Colonic mucosa (tissue), 4 donors: ENCODE measurements around the gene PHYH. TPM values are rescaled to one million over a fixed set of nuclear protein-coding genes. Genes with fewer than 3 reads are reported as not detected.
A peak's percentile ranks its signal among the peaks of the same experiment; 100 is the strongest.

ENCODE experiments used
- DNase-seq: peaks from one replicate; pipeline ENCODE4 v3.0.0-alpha.2; 2020
- H3K27ac ChIP-seq: fragments of 200-600 bp; one replicate; pipeline ENCODE4 v1.8.0; 2021
- H3K27me3 ChIP-seq: fragments of 200-600 bp; one replicate; pipeline ENCODE4 v1.8.0; 2021
- H3K36me3 ChIP-seq: fragments of 200-600 bp; one replicate; pipeline ENCODE4 v1.8.0; 2021
- H3K4me1 ChIP-seq: fragments of 200-600 bp; one replicate; pipeline ENCODE4 v1.8.0; 2021; ENCODE audit warnings: mild to moderate bottlenecking
- H3K4me3 ChIP-seq: fragments of 200-600 bp; one replicate; pipeline ENCODE4 v1.8.0; 2021
- H3K9ac ChIP-seq, 2 donors: one replicate each; pipeline ENCODE4 v1.7.0; 2013; ENCODE audit warnings: control low read depth in 2 of 2, low read depth in 2 of 2, low read length in 2 of 2
- H3K9me3 ChIP-seq: fragments of 200-600 bp; one replicate; pipeline ENCODE4 v1.8.0; 2021
- intact Hi-C: fragments of 100-400 bp; cut with DNase I; formaldehyde crosslinking; loops from one replicate; pipeline ENCODE4 v1.14.1; 2022
- total RNA-seq, 2 donors: library from RNA; stranded (reverse); fragmentation: NEBNext Ultra II Directional in 1 of 2; extraction: Animal tissue kit (Norgen Biotek cat#: 25700) in 1 of 2; gene quantifications; one replicate each; pipeline ENCODE4 v1.2.1, GENCODE V29; 2021
- TF ChIP-seq, protein P1 (sequence below): fragments of 200-600 bp; IDR thresholded peaks from one replicate; pipeline ENCODE4 v1.8.0; 2022; ENCODE audit warnings: antibody characterized with exemption, mild to moderate bottlenecking
- donor health status: healthy.
- donor health status: DM: no; HTN: no; CAD: no.
- donor health status: DM: no; HTN: no; CAD: no.

Gene PHYH
- total RNA-seq, 2 donors from 2014 or later: 35.6 to 62.1 TPM

DNA sequence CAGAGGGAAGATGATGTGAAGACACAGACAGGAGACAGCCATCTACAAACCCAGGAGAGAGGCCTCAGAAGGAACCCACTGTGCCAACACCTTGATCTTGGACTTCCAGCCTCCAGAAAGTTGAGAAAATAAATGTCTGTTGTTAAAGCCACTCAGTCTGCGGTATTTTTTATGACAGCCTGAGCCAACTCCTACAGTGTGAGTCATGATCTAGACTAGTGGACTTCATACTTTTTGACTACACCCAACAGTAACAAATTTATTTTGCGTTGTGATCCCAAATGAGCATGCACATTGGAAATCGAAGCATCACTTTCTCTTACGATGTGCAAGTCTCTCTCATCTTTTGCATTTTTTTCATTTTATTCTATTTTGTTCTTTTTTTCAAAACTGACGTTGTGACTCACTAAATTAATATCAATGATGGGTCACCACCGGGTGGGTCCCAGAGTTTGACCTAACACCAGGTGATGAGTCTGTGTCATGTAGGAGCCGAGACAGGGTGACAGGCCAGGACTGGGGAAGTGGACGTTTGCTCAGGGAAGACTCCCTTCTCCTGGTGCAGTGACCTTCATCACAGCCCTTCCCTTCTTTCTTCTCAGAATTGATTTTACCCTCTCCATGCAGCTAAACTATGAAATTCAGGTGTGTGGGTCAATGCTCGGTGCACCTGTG lies 28.9 kb downstream of the PHYH start:
- H3K9ac ChIP-seq: no peak overlapping the region
- intact Hi-C loops: no loop called here
- no peaks in the 10 kb centered on the region for H3K9me3 ChIP-seq
- H3K4me1 ChIP-seq: no peaks in the 10 kb centered on the region
- H3K4me3 ChIP-seq: no peak overlapping the region
- no peaks in the 10 kb centered on the region for H3K36me3 ChIP-seq
- TF ChIP-seq, protein P1, sequence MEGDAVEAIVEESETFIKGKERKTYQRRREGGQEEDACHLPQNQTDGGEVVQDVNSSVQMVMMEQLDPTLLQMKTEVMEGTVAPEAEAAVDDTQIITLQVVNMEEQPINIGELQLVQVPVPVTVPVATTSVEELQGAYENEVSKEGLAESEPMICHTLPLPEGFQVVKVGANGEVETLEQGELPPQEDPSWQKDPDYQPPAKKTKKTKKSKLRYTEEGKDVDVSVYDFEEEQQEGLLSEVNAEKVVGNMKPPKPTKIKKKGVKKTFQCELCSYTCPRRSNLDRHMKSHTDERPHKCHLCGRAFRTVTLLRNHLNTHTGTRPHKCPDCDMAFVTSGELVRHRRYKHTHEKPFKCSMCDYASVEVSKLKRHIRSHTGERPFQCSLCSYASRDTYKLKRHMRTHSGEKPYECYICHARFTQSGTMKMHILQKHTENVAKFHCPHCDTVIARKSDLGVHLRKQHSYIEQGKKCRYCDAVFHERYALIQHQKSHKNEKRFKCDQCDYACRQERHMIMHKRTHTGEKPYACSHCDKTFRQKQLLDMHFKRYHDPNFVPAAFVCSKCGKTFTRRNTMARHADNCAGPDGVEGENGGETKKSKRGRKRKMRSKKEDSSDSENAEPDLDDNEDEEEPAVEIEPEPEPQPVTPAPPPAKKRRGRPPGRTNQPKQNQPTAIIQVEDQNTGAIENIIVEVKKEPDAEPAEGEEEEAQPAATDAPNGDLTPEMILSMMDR: no peak
- peak overlapping the region; percentile 69 for H3K27ac ChIP-seq
- no peaks in the 10 kb centered on the region for H3K27me3 ChIP-seq
- peak; percentile 45 for DNase-seq

DNA sequence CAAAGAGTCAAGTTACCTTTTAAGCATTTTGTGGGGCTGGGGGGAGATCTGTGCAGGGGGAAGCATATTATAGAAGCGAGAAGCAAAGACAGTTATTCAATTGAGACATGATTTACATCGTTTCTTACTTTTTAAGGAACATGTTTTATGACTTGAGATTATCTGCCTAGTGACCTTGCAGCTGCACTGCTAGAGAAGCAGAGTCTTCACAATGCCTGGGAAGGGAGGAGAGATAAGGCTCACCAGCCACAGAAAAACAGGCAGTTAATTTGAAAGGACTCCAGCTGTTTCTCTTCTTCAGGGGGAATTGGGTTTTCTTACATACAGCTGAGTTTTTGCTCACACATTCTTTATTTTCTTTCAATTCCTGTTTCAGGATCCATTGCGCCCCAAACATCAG lies 31.0 kb downstream of the PHYH start:
- Histone ChIP-seq H3K4me1 (no peaks in the 10 kb centered on the region), H3K36me3 (no peaks in the 10 kb centered on the region), H3K9ac (no peak overlapping the region), H3K9me3 (no peaks in the 10 kb centered on the region), H3K27me3 (no peaks in the 10 kb centered on the region), H3K27ac (no peak overlapping the region), H3K4me3 (no peak overlapping the region)
- intact Hi-C loops: no loop called here
- TF ChIP-seq, protein P1: no peak
- DNase-seq: no peak

DNA sequence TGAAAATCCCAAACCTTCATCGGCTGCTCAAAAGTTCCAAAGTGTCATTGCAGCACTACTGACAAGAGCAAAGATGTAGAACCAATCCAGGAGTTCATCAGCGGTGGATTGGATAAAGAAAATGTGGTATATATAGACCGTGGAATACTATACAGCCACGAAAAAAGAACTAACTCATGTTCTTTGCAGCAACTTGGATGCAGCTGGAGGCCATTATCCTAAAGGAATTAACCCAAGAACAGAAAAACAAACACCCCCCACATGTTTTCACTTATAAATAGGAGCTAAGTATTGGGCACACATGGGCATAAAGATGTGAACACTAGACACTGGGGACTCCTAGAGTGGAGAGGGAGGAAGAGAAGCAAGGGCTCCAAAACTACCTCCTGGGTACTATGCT lies 31.6 kb downstream of the PHYH start:
- no peaks in the 10 kb centered on the region for H3K27me3 ChIP-seq
- H3K9me3 ChIP-seq: no peaks in the 10 kb centered on the region

DNA sequence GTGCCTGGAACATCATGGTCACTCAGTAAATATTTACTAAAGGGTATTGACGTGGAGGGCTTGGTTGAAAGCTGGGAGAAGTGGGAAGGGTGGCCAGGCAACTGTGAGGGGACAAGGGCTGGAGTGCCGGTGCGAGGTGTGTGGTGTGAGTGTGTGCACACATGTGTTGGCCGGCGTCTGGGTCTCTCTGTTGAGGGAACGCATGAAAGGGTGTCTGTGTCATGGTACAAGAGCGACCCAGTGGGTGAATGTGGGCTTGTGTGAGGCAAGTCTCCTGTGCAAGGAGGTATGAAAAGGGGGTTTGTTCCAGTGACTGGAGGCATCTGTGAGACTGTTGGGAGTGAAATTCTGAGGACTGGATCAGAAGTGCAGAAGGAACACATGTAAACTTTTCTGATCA lies 36.3 kb downstream of the PHYH start:
- Histone ChIP-seq H3K27ac (no peak overlapping the region), H3K27me3 (no peaks in the 10 kb centered on the region), H3K9me3 (no peaks in the 10 kb centered on the region), H3K36me3 (no peaks in the 10 kb centered on the region), H3K4me1 (no peaks in the 10 kb centered on the region), H3K4me3 (no peak overlapping the region), H3K9ac (no peak overlapping the region)
- intact Hi-C loops: no loop called here
- no peak for DNase-seq
- TF ChIP-seq, protein P1: no peak

More for the DNA sequence above, 31.6 kb downstream of the PHYH start:
- TF ChIP-seq, protein P1: no peak
- Histone ChIP-seq H3K9ac (no peak overlapping the region), H3K4me3 (no peak overlapping the region), H3K27ac (no peak overlapping the region), H3K4me1 (no peaks in the 10 kb centered on the region), H3K36me3 (no peaks in the 10 kb centered on the region)
- no peak for DNase-seq
- intact Hi-C loops: no loop called here

DNA sequence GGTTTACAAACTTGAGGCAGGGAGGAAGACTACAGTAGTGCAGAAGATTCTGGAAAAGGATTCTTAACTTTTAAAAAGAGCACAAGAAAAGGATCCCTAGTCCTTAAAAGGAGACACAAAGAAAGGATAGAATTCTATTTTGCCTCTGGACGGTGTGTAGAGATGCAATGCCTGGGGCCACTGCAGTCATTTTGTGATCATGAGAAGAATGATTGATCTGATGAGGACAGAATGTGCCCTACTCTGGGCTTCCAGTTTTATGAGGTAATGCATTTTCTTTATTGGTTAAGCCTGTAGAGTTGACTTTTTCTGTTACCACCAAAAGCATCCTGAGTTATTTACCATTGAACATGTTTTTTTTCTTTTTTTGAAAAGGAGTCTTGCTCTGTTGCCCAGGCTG lies 37.4 kb downstream of the PHYH start:
- no peaks in the 10 kb centered on the region for H3K4me1 ChIP-seq
- intact Hi-C loops: no loop called here
- no peaks in the 10 kb centered on the region for H3K9me3 ChIP-seq
- H3K4me3 ChIP-seq: no peak overlapping the region
- no peaks in the 10 kb centered on the region for H3K27me3 ChIP-seq
- no peak overlapping the region for H3K9ac ChIP-seq
- TF ChIP-seq, protein P1: no peak
- DNase-seq: no peak
- H3K27ac ChIP-seq: no peak overlapping the region
- H3K36me3 ChIP-seq: no peaks in the 10 kb centered on the region
